Thyroid gland (tissue), 4 donors: ENCODE measurements around the gene MANBA. TPM values are rescaled to one million over a fixed set of nuclear protein-coding genes. Genes with fewer than 3 reads are reported as not detected.

ENCODE experiments used
- DNase-seq, 2 donors: peaks; one replicate each; pipeline ENCODE4 v3.0.0-alpha.2; 2019
- H3K27ac ChIP-seq, 3 donors: fragments of 200-600 bp; sonication (generic); 1 replicate in 2 of 3; 2 replicates in 1 of 3; pipeline ENCODE4 v1.5.1; 2016 to 2019; ENCODE audit warnings: mild to moderate bottlenecking in 1 of 3, moderate library complexity in 1 of 3
- H3K27me3 ChIP-seq: fragments of 200-600 bp; sonication (generic); one replicate; pipeline ENCODE4 v1.5.1; 2019
- H3K36me3 ChIP-seq, 2 donors: fragments of 200-600 bp; sonication (generic); one replicate each; pipeline ENCODE4 v1.5.1; 2016 to 2019
- H3K4me1 ChIP-seq, 2 donors: fragments of 200-600 bp; sonication (generic); one replicate each; pipeline ENCODE4 v1.5.1; 2017 to 2019
- H3K4me3 ChIP-seq, 3 donors: fragments of 200-600 bp; sonication (generic); replicated peaks in 1 of 3; 1 replicate in 2 of 3; 2 replicates in 1 of 3; pipeline ENCODE4 v1.5.1; 2016; ENCODE audit warnings: mild to moderate bottlenecking in 1 of 3
- H3K9me3 ChIP-seq: fragments of 200-600 bp; sonication (generic); one replicate; pipeline ENCODE4 v1.5.1; 2017
- POLR2A ChIP-seq, 2 donors: fragments of 450-650 bp; IDR thresholded peaks; one replicate each; pipeline ENCODE4 v1.6.1; 2017; ENCODE audit warnings: antibody characterized with exemption in 2 of 2, mild to moderate bottlenecking in 2 of 2, moderate library complexity in 1 of 2
- WGBS, 2 donors: methylation state at CpG; one replicate each; pipeline ENCODE4 v1.1.5; 2017; 5-methylcytosine and 5-hydroxymethylcytosine counted together
- intact Hi-C: fragments of 100-400 bp; cut with DNase I; formaldehyde crosslinking; loops from one replicate; pipeline ENCODE4 v1.15.1; 2023
- total RNA-seq, 4 donors: library from RNA; depleted of rRNA; stranded (reverse); fragments of >200 nt; gene quantifications; one replicate each; pipeline ENCODE4 v1.2.3, GENCODE V29; 2016
- TF ChIP-seq, protein P1 (sequence below), 6 experiments: fragments of 200-600 bp in 3 of 6; fragments of 450-650 bp in 3 of 6; sonication (generic) in 3 of 6; IDR thresholded peaks; one replicate each; pipeline ENCODE4 v1.5.1; 2016 to 2019; ENCODE audit warnings: antibody characterized with exemption in 6 of 6, mild to moderate bottlenecking in 2 of 6, inconsistent platforms in 1 of 6, moderate library complexity in 1 of 6

The MANBA gene
- total RNA-seq, 4 donors from 2014 or later: 41.3 to 53.4 (median 45.5) TPM

GRCh38 chr4:102667001-102667400, 93.8 kb downstream of the MANBA start:
- Histone ChIP-seq H3K27ac (no peak overlapping the region), H3K27me3 (no peaks in the 10 kb centered on the region), H3K4me1 (no peaks in the 10 kb centered on the region), H3K36me3 (peaks cover 0 to 6% of the 10 kb centered on the region in 2 donors), H3K4me3 (no peak overlapping the region), H3K9me3 (no peaks in the 10 kb centered on the region)
- no peak for DNase-seq
- 89 to 90% methylated on average over 1 of the region's 1 CpG for WGBS, 2 donors
- no peak for TF ChIP-seq POLR2A (IDR thresholded peaks at IDR 0.05)
- TF ChIP-seq, protein P1, sequence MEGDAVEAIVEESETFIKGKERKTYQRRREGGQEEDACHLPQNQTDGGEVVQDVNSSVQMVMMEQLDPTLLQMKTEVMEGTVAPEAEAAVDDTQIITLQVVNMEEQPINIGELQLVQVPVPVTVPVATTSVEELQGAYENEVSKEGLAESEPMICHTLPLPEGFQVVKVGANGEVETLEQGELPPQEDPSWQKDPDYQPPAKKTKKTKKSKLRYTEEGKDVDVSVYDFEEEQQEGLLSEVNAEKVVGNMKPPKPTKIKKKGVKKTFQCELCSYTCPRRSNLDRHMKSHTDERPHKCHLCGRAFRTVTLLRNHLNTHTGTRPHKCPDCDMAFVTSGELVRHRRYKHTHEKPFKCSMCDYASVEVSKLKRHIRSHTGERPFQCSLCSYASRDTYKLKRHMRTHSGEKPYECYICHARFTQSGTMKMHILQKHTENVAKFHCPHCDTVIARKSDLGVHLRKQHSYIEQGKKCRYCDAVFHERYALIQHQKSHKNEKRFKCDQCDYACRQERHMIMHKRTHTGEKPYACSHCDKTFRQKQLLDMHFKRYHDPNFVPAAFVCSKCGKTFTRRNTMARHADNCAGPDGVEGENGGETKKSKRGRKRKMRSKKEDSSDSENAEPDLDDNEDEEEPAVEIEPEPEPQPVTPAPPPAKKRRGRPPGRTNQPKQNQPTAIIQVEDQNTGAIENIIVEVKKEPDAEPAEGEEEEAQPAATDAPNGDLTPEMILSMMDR (IDR thresholded peaks at IDR 0.05): no peak
- intact Hi-C loops: no loop called here

- intact Hi-C loops: no loop called here
- no peaks in the 10 kb centered on the region for H3K27me3 ChIP-seq
- no peaks in the 10 kb centered on the region for H3K9me3 ChIP-seq
- peaks cover 0 to 6% of the 10 kb centered on the region in 2 donors for H3K36me3 ChIP-seq
- no peak overlapping the region for H3K4me3 ChIP-seq
- no peaks in the 10 kb centered on the region for H3K4me1 ChIP-seq
- no peak for DNase-seq
- H3K27ac ChIP-seq: no peak overlapping the region
- TF ChIP-seq, protein P1 (IDR thresholded peaks at IDR 0.05): no peak
- no peak for TF ChIP-seq POLR2A (IDR thresholded peaks at IDR 0.05)
- WGBS, 2 donors: 96% methylated on average over 3 of the region's 3 CpGs
Measured at GRCh38 chr4:102665527-102665926, 95.2 kb downstream of the MANBA start.

DNA sequence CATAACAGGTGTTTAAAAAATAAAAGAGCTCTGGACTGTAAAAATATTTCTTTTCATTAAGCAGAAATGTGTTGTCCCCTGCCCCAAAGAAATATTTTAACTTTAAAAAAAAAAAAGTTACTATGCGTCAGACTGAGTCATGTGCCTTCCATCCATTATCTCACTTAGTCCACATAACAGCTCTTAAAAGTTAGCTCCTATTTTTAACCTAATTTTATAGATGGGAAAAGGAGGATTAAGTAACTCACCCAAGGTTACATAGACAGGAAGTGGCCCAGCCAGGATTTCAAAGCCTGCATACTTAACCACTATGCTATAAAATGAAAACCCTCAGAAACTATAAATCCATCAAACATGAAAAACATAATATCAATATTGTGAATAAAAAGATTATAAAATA, 97.7 kb downstream of the MANBA start:
- H3K4me3 ChIP-seq: no peak overlapping the region
- no peaks in the 10 kb centered on the region for H3K9me3 ChIP-seq
- H3K27ac ChIP-seq: no peak overlapping the region
- 92 to 96% methylated on average over 1 of the region's 1 CpG for WGBS, 2 donors
- no peak for DNase-seq
- H3K36me3 ChIP-seq: peaks cover 0 to 6% of the 10 kb centered on the region in 2 donors
- no peaks in the 10 kb centered on the region for H3K27me3 ChIP-seq
- TF ChIP-seq POLR2A (IDR thresholded peaks at IDR 0.05): no peak
- TF ChIP-seq, protein P1 (IDR thresholded peaks at IDR 0.05): no peak
- no peaks in the 10 kb centered on the region for H3K4me1 ChIP-seq
- intact Hi-C loops: no loop called here

DNA sequence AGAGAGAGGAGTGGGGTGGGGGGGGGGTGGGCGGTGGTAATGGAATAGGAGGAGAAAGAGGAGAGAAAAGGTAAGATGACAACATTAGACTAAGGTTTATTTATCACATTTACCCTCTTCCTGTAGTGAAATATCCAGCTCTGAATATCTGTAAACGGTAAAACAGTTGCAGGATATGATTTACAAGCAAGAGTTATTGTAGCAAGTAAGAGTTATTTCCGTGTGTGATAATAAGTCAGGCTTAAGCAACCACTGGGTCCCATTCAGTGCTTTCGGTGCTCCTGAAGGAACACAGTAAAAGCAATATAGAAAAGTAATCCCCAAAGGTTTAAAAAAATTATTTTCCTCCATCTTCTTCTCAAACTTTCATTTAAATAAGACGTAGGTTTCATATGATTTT, 103.6 kb downstream of the MANBA start:
- Histone ChIP-seq H3K4me3 (no peak overlapping the region), H3K27ac (no peak overlapping the region), H3K4me1 (no peaks in the 10 kb centered on the region), H3K36me3 (no peaks in the 10 kb centered on the region), H3K9me3 (no peaks in the 10 kb centered on the region), H3K27me3 (no peaks in the 10 kb centered on the region)
- intact Hi-C loops: no loop called here
- no peak for TF ChIP-seq POLR2A (IDR thresholded peaks at IDR 0.05)
- TF ChIP-seq, protein P1 (IDR thresholded peaks at IDR 0.05): no peak
- 89 to 92% methylated on average over 5 of the region's 5 CpGs for WGBS, 2 donors
- no peak for DNase-seq

DNA sequence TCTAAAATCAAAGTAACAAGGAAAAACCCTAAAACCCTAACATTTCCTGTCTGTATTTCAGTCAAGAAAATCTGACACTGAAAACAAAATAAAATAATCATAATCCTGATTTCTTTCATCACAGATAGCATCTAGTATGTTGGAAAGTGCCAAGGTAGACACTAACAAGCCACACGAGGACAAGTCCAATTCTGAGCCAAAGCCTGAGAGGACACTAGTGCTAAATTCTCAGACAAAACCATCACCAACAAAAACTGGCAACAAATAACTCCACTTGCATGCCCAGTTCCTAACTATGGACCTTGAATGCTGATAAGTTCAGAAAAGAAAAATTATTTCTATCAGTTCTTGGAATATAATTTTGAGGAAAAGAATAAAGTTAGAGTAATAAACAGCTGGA, 113.7 kb downstream of the MANBA start:
- no peaks in the 10 kb centered on the region for H3K4me1 ChIP-seq
- no peak overlapping the region for H3K4me3 ChIP-seq
- no peaks in the 10 kb centered on the region for H3K27me3 ChIP-seq
- no peak for TF ChIP-seq POLR2A (IDR thresholded peaks at IDR 0.05)
- TF ChIP-seq, protein P1 (IDR thresholded peaks at IDR 0.05): no peak
- H3K9me3 ChIP-seq: no peaks in the 10 kb centered on the region
- intact Hi-C loops: no loop called here
- no peak for DNase-seq
- WGBS, 2 donors: 73 to 74% methylated on average over 1 of the region's 1 CpG
- no peak overlapping the region for H3K27ac ChIP-seq
- peaks cover 0 to 9% of the 10 kb centered on the region in 2 donors for H3K36me3 ChIP-seq
